Measurements from ENCODE around the gene SEMA3B.

SEMA3B gene

GRCh38 chr3:50264964-50265485 lies 3.9 kb upstream of the SEMA3B start:
- TF ChIP-seq CTCF (IDR thresholded peaks at IDR 0.05) (no peak), ZFX (IDR thresholded peaks at IDR 0.05; ENCODE audit: borderline replicate concordance) (no peak)
- H3K27ac ChIP-seq: peak overlapping the region; percentile 73; the same call in 1 of the 2 replicates

GRCh38 chr3:50265571-50265970 lies 3.4 kb upstream of the SEMA3B start:
- peak overlapping the region; percentile 73 for H3K27ac ChIP-seq
- TF ChIP-seq CTCF (IDR thresholded peaks at IDR 0.05): no peak
- TF ChIP-seq ZFX (IDR thresholded peaks at IDR 0.05; ENCODE audit: borderline replicate concordance): no peak

GRCh38 chr3:50266017-50266416 lies 2.9 kb upstream of the SEMA3B start:
- peak overlapping the region; percentile 73 for H3K27ac ChIP-seq
- TF ChIP-seq ZFX (IDR thresholded peaks at IDR 0.05; ENCODE audit: borderline replicate concordance) (no peak), CTCF (IDR thresholded peaks at IDR 0.05) (no peak)

- TF ChIP-seq CTCF (IDR thresholded peaks at IDR 0.05): no peak
- peak overlapping the region; percentile 73 for H3K27ac ChIP-seq
Measured at GRCh38 chr3:50266836-50267235, 2.1 kb upstream of the SEMA3B start.

GRCh38 chr3:50267280-50267913 lies 1.6 kb upstream of the SEMA3B start:
- H3K27ac ChIP-seq: peak overlapping the region; percentile 73
- no peak for TF ChIP-seq ZFX (IDR thresholded peaks at IDR 0.05; ENCODE audit: borderline replicate concordance)
- no peak for TF ChIP-seq CTCF (IDR thresholded peaks at IDR 0.05)

GRCh38 chr3:50268276-50268675 lies 671 bp upstream of the SEMA3B start:
- TF ChIP-seq CTCF (IDR thresholded peaks at IDR 0.05) (no peak), ZFX (IDR thresholded peaks at IDR 0.05; ENCODE audit: borderline replicate concordance) (no peak)
- peak overlapping the region; percentile 73 for H3K27ac ChIP-seq

GRCh38 chr3:50269460-50269859 lies 513 bp downstream of the SEMA3B start:
- no peak for TF ChIP-seq CTCF (IDR thresholded peaks at IDR 0.05)
- TF ChIP-seq ZFX (IDR thresholded peaks at IDR 0.05; ENCODE audit: borderline replicate concordance): no peak
- H3K27ac ChIP-seq: peak overlapping the region; percentile 73
